GM19468 (cell line): ENCODE measurements around the gene MAN1B1.

Experiments
- ATAC-seq: cut with Tn5 transposase; IDR thresholded peaks from one replicate; pipeline ENCODE4 v1.9.1; 2021; ENCODE audit warnings: mild to moderate bottlenecking, moderate library complexity, moderate number of reproducible peaks; ENCODE audit not compliant: unreplicated experiment; ENCODE audit errors: extremely low read depth

MAN1B1 gene

GRCh38 chr9:137086531-137087408, at the start of gene MAN1B1:
MAN1B1 (plus strand) TSS chr9:137086985; CDS start chr9:137087000, 15 bp downstream.
- ATAC-seq = peak; percentile 86

GRCh38 chr9:137037035-137037434, 49.8 kb upstream of the MAN1B1 start:
- ATAC-seq = no peak

GRCh38 chr9:137037483-137037882, 49.3 kb upstream of the MAN1B1 start:
- ATAC-seq = no peak

- no peak for ATAC-seq
Measured at GRCh38 chr9:137038916-137039315, 47.9 kb upstream of the MAN1B1 start.

- ATAC-seq = no peak
Measured at GRCh38 chr9:137039611-137040366, 47.0 kb upstream of the MAN1B1 start.

GRCh38 chr9:137040568-137040967, 46.2 kb upstream of the MAN1B1 start:
- ATAC-seq = no peak

GRCh38 chr9:137041124-137041523, 45.7 kb upstream of the MAN1B1 start:
- no peak for ATAC-seq

- ATAC-seq = no peak
Measured at GRCh38 chr9:137042751-137043727, 43.7 kb upstream of the MAN1B1 start.

- ATAC-seq = no peak
Measured at GRCh38 chr9:137044037-137044436, 42.7 kb upstream of the MAN1B1 start.

- ATAC-seq = no peak
Measured at GRCh38 chr9:137044502-137045177, 42.1 kb upstream of the MAN1B1 start.

GRCh38 chr9:137045294-137046087, 41.3 kb upstream of the MAN1B1 start:
- ATAC-seq = no peak

GRCh38 chr9:137046088-137046787, 40.5 kb upstream of the MAN1B1 start, which contains the start of gene NPDC1:
NPDC1 (minus strand) TSS chr9:137046177; CDS start chr9:137045989, 188 bp downstream.
- ATAC-seq = no peak

GRCh38 chr9:137048655-137049543, 37.9 kb upstream of the MAN1B1 start:
- no peak for ATAC-seq

GRCh38 chr9:137049544-137050449, 37.0 kb upstream of the MAN1B1 start:
- no peak for ATAC-seq

- ATAC-seq = no peak
Measured at GRCh38 chr9:137050570-137050969, 36.2 kb upstream of the MAN1B1 start.

- ATAC-seq = no peak
Measured at GRCh38 chr9:137051145-137051724, 35.5 kb upstream of the MAN1B1 start.
